Stimulated activated CD8-positive, alpha-beta memory T cell treated with anti-CD3 and anti-CD28 coated beads, Interleukin-7, amount 100 ng/mL, for 4 hours (primary cell): ENCODE measurements around the gene ULK4.
"Not testable (repeated sequence)": the region's sequence is repeated elsewhere in the genome, so short reads cannot be mapped to it uniquely, and the experiment has no call there.

Source experiments
- DNase-seq, 2 donors: peaks; one replicate each; pipeline ENCODE4 v3.0.0-alpha.2; 2020; ENCODE audit warnings: low read depth in 2 of 2

The ULK4 gene

GRCh38 chr3:41502481-41502880 lies 459.4 kb downstream of the ULK4 start:
- no peak for DNase-seq

GRCh38 chr3:41502023-41502422 lies 459.9 kb downstream of the ULK4 start:
- no peak for DNase-seq

- DNase-seq = no peak
Measured at GRCh38 chr3:41498847-41499246, 463.1 kb downstream of the ULK4 start.

- DNase-seq = no peak
Measured at GRCh38 chr3:41490360-41490759, 471.5 kb downstream of the ULK4 start.

- no peak for DNase-seq
Measured at GRCh38 chr3:41489231-41489630, 472.7 kb downstream of the ULK4 start.

- no peak for DNase-seq
Measured at GRCh38 chr3:41488501-41488900, 473.4 kb downstream of the ULK4 start.

- no peak for DNase-seq
Measured at GRCh38 chr3:41485484-41485883, 476.4 kb downstream of the ULK4 start.

GRCh38 chr3:41482134-41482533 lies 479.8 kb downstream of the ULK4 start:
- no peak for DNase-seq

GRCh38 chr3:41478278-41478677 lies 483.6 kb downstream of the ULK4 start:
- DNase-seq = no peak

- no peak for DNase-seq
Measured at GRCh38 chr3:41477399-41478014, 484.4 kb downstream of the ULK4 start.

- no peak for DNase-seq
Measured at GRCh38 chr3:41469083-41469482, 492.8 kb downstream of the ULK4 start.

- no peak for DNase-seq
Measured at GRCh38 chr3:41467481-41467880, 494.4 kb downstream of the ULK4 start.

- DNase-seq = no peak
Measured at GRCh38 chr3:41464858-41465257, 497.0 kb downstream of the ULK4 start.

GRCh38 chr3:41464401-41464800 lies 497.5 kb downstream of the ULK4 start:
- DNase-seq = no peak

- no peak for DNase-seq
Measured at GRCh38 chr3:41462103-41462691, 499.7 kb downstream of the ULK4 start.

GRCh38 chr3:41460736-41461135 lies 501.2 kb downstream of the ULK4 start:
- no peak for DNase-seq

GRCh38 chr3:41457176-41457575 lies 504.7 kb downstream of the ULK4 start:
- DNase-seq = no peak

- no peak for DNase-seq
Measured at GRCh38 chr3:41456162-41456561, 505.7 kb downstream of the ULK4 start.

GRCh38 chr3:41453618-41454017 lies 508.3 kb downstream of the ULK4 start:
- DNase-seq = not testable (repeated sequence)

- DNase-seq = no peak
Measured at GRCh38 chr3:41450416-41451231, 511.3 kb downstream of the ULK4 start.

- no peak for DNase-seq
Measured at GRCh38 chr3:41448396-41448795, 513.5 kb downstream of the ULK4 start.

GRCh38 chr3:41447701-41448100 lies 514.2 kb downstream of the ULK4 start:
- DNase-seq = no peak

GRCh38 chr3:41446316-41446715 lies 515.6 kb downstream of the ULK4 start:
- not testable (repeated sequence) for DNase-seq
